ENCODE data around the gene PTPRC.

DNA sequence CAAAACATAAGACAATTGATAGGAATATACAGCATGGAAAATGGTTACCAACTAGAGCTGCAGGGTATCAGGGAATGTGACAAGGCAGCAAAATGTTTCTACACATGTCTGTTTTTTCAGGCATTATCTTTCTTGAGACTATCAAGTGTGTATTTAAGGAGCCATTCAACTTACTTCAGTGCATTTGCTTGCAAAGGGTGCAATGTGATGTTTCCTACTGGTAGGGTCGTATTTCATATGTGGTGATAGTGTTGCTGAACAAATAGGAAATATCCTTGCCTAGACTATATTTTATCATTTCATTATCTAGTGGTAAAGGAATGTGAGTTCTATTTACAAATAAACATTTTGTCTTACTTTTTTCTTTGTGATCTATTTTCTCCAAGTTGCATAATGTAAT lies 42.4 kb downstream of the PTPRC start:
- TF ChIP-seq, protein P1, sequence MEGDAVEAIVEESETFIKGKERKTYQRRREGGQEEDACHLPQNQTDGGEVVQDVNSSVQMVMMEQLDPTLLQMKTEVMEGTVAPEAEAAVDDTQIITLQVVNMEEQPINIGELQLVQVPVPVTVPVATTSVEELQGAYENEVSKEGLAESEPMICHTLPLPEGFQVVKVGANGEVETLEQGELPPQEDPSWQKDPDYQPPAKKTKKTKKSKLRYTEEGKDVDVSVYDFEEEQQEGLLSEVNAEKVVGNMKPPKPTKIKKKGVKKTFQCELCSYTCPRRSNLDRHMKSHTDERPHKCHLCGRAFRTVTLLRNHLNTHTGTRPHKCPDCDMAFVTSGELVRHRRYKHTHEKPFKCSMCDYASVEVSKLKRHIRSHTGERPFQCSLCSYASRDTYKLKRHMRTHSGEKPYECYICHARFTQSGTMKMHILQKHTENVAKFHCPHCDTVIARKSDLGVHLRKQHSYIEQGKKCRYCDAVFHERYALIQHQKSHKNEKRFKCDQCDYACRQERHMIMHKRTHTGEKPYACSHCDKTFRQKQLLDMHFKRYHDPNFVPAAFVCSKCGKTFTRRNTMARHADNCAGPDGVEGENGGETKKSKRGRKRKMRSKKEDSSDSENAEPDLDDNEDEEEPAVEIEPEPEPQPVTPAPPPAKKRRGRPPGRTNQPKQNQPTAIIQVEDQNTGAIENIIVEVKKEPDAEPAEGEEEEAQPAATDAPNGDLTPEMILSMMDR (conservative IDR thresholded peaks at IDR 0.05): no peak
- no peak for TF ChIP-seq ZFX (IDR thresholded peaks at IDR 0.05)
